H1 (cell line): ENCODE results near the gene DNAI2.

Experiments
- ASH2L ChIP-seq: fragments of 200-600, 300-600 bp; sonication (generic); IDR thresholded peaks from one replicate; pipeline ENCODE4 v1.7.1; 2017; ENCODE audit warnings: low read length
- EP300 ChIP-seq, 2 experiments: IDR thresholded peaks; 1 replicate in 1 of 2; 2 replicates in 1 of 2; pipeline ENCODE4 v1.6.1; 2011 to 2012; ENCODE audit warnings: low read depth in 2 of 2, low read length in 2 of 2, mild to moderate bottlenecking in 2 of 2, borderline replicate concordance in 1 of 2, inconsistent platforms in 1 of 2, moderate library complexity in 1 of 2
- POLR2A ChIP-seq, 2 experiments: IDR thresholded peaks; 1 replicate in 1 of 2; 2 replicates in 1 of 2; pipeline ENCODE4 v1.6.1; 2011; ENCODE audit warnings: low read depth in 2 of 2, low read length in 2 of 2, mild to moderate bottlenecking in 2 of 2; ENCODE audit errors: control extremely low read depth in 1 of 2
- POLR2AphosphoS5 ChIP-seq: IDR thresholded peaks from 2 replicates; pipeline ENCODE4 v1.6.1; 2011; ENCODE audit warnings: low read depth, low read length
- POU5F1 ChIP-seq: IDR thresholded peaks from 2 replicates; pipeline ENCODE4 v1.6.1; 2011; ENCODE audit warnings: low read depth, mild to moderate bottlenecking, low read length, moderate library complexity
- SIN3A ChIP-seq, 2 experiments: IDR thresholded peaks in 1 of 2; conservative IDR thresholded peaks in 1 of 2; 2 replicates each; pipeline ENCODE4 v1.6.1; 2011 to 2012; ENCODE audit warnings: low read length in 2 of 2, improper control_type of control experiment in 1 of 2, low read depth in 1 of 2, mild to moderate bottlenecking in 1 of 2
- TF ChIP-seq, protein P1 (sequence below), 3 experiments: IDR thresholded peaks; 1 replicate in 2 of 3; 2 replicates in 1 of 3; pipeline versions ENCODE4 v1.5.1 to v1.6.1; 2011; ENCODE audit warnings: low read length in 3 of 3, mild to moderate bottlenecking in 3 of 3, inconsistent platforms in 2 of 3, low read depth in 1 of 3, moderate library complexity in 1 of 3; ENCODE audit not compliant: insufficient read depth in 1 of 3; ENCODE audit errors: control extremely low read depth in 1 of 3
- TF ChIP-seq, protein P2 (sequence below): IDR thresholded peaks from 2 replicates; pipeline ENCODE4 v1.6.1; 2012; ENCODE audit warnings: inconsistent platforms
- TF ChIP-seq, protein P3 (sequence below): IDR thresholded peaks from 2 replicates; pipeline ENCODE4 v1.6.1; 2012; ENCODE audit warnings: low read length, inconsistent platforms

DNA sequence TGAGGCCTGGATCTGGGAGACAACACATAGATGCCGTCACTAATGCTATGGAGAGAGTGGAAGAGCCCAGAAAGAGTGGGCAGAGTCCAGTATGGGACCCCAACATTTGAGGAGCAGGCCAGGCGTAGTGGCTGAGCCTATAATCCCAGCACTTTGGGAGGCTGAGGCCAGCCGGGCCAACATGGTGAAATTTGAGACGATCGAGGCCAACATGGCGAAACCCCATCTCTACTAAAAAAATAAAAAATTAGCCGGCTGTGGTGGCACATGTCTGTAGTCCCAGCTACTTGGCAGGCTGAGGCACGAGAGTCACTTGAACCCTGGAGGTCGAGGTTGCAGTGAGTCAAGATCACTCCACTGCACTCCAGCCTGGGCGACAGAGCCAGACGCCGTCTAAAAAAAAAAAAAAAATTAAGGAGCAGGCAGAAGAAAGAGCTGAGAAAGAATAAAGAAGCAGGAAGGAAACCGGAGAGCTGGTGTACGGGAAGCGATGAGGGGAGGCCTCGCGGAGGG lies 6.0 kb upstream of the DNAI2 start:
- TF ChIP-seq, protein P1, sequence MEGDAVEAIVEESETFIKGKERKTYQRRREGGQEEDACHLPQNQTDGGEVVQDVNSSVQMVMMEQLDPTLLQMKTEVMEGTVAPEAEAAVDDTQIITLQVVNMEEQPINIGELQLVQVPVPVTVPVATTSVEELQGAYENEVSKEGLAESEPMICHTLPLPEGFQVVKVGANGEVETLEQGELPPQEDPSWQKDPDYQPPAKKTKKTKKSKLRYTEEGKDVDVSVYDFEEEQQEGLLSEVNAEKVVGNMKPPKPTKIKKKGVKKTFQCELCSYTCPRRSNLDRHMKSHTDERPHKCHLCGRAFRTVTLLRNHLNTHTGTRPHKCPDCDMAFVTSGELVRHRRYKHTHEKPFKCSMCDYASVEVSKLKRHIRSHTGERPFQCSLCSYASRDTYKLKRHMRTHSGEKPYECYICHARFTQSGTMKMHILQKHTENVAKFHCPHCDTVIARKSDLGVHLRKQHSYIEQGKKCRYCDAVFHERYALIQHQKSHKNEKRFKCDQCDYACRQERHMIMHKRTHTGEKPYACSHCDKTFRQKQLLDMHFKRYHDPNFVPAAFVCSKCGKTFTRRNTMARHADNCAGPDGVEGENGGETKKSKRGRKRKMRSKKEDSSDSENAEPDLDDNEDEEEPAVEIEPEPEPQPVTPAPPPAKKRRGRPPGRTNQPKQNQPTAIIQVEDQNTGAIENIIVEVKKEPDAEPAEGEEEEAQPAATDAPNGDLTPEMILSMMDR (IDR thresholded peaks at IDR 0.05; ENCODE audit: control extremely low read depth in 1 of 3, insufficient read depth in 1 of 3, low read depth in 1 of 3, low read length in 3 of 3), result no peak
- TF ChIP-seq POLR2A (IDR thresholded peaks at IDR 0.05; ENCODE audit: control extremely low read depth in 1 of 2, low read depth in 2 of 2, low read length in 2 of 2) (no peak), POLR2AphosphoS5 (no peak), EP300 (IDR thresholded peaks at IDR 0.05; ENCODE audit: borderline replicate concordance in 1 of 2, low read depth in 2 of 2, low read length in 2 of 2) (no peak), SIN3A (conservative IDR thresholded peaks at IDR 0.05 in 1 of 2, IDR thresholded peaks at IDR 0.05 in 1 of 2; ENCODE audit: low read depth in 1 of 2, low read length in 2 of 2) (no peak), POU5F1 (no peak), ASH2L (no peak)
- TF ChIP-seq, protein P2, sequence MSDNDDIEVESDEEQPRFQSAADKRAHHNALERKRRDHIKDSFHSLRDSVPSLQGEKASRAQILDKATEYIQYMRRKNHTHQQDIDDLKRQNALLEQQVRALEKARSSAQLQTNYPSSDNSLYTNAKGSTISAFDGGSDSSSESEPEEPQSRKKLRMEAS, result no peak
- TF ChIP-seq, protein P3, sequence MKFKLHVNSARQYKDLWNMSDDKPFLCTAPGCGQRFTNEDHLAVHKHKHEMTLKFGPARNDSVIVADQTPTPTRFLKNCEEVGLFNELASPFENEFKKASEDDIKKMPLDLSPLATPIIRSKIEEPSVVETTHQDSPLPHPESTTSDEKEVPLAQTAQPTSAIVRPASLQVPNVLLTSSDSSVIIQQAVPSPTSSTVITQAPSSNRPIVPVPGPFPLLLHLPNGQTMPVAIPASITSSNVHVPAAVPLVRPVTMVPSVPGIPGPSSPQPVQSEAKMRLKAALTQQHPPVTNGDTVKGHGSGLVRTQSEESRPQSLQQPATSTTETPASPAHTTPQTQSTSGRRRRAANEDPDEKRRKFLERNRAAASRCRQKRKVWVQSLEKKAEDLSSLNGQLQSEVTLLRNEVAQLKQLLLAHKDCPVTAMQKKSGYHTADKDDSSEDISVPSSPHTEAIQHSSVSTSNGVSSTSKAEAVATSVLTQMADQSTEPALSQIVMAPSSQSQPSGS, result no peak
